HG03432 (cell line): Measurements from ENCODE around the gene MGLL.

Experiments
- ATAC-seq: cut with Tn5 transposase; IDR thresholded peaks from one replicate; pipeline ENCODE4 v1.9.1; 2021; ENCODE audit warnings: mild to moderate bottlenecking, moderate library complexity; ENCODE audit not compliant: unreplicated experiment

The MGLL gene

GRCh38 chr3:127822041-127822681 is at the start of gene MGLL:
MGLL (minus strand) TSS chr3:127822515; CDS start chr3:127822318, 197 bp downstream.
- peak; percentile 22 for ATAC-seq

GRCh38 chr3:127870156-127870555 is 47.8 kb upstream of the MGLL start:
- no peak for ATAC-seq

- no peak for ATAC-seq
Observed at GRCh38 chr3:127867986-127868385, 45.7 kb upstream of the MGLL start.

GRCh38 chr3:127867412-127867811 is 45.1 kb upstream of the MGLL start:
- no peak for ATAC-seq

GRCh38 chr3:127865941-127866340 is 43.6 kb upstream of the MGLL start:
- ATAC-seq: no peak

- no peak for ATAC-seq
Observed at GRCh38 chr3:127860211-127860696, 37.9 kb upstream of the MGLL start.

- no peak for ATAC-seq
Observed at GRCh38 chr3:127859730-127860129, 37.4 kb upstream of the MGLL start.

GRCh38 chr3:127858937-127859336 is 36.6 kb upstream of the MGLL start:
- ATAC-seq: no peak

GRCh38 chr3:127858521-127858920 is 36.2 kb upstream of the MGLL start:
- no peak for ATAC-seq

GRCh38 chr3:127857333-127857732 is 35.0 kb upstream of the MGLL start:
- no peak for ATAC-seq

- no peak for ATAC-seq
Observed at GRCh38 chr3:127856801-127857200, 34.5 kb upstream of the MGLL start.

- no peak for ATAC-seq
Observed at GRCh38 chr3:127855246-127855645, 32.9 kb upstream of the MGLL start.

- ATAC-seq: no peak
Observed at GRCh38 chr3:127853681-127854080, 31.4 kb upstream of the MGLL start.

- no peak for ATAC-seq
Observed at GRCh38 chr3:127851899-127852298, 29.6 kb upstream of the MGLL start.

- ATAC-seq: no peak
Observed at GRCh38 chr3:127849368-127849767, 27.1 kb upstream of the MGLL start.

GRCh38 chr3:127848131-127849129 is 26.1 kb upstream of the MGLL start:
- ATAC-seq: no peak

- ATAC-seq: no peak
Observed at GRCh38 chr3:127847236-127847720, 25.0 kb upstream of the MGLL start.

GRCh38 chr3:127846576-127846975 is 24.3 kb upstream of the MGLL start:
- ATAC-seq: no peak

- ATAC-seq: no peak
Observed at GRCh38 chr3:127844326-127844942, 22.1 kb upstream of the MGLL start.

GRCh38 chr3:127840671-127841070 is 18.4 kb upstream of the MGLL start:
- no peak for ATAC-seq

GRCh38 chr3:127839099-127839498 is 16.8 kb upstream of the MGLL start:
- no peak for ATAC-seq
